Activated CD8-positive, alpha-beta memory T cell treated with anti-CD3 and anti-CD28 coated beads for 24 hours (primary cell): Measurements from ENCODE around the gene RPL15.

Source experiments
- DNase-seq: peaks from one replicate; pipeline ENCODE4 v3.0.0-alpha.2; 2020

The RPL15 gene

GRCh38 chr3:23934253-23934652 lies 17.3 kb downstream of the RPL15 start:
- DNase-seq: no peak

GRCh38 chr3:23937296-23937695 lies 20.4 kb downstream of the RPL15 start:
- DNase-seq: no peak

GRCh38 chr3:23938688-23939087 lies 21.8 kb downstream of the RPL15 start:
- DNase-seq: no peak

GRCh38 chr3:23940775-23941174 lies 23.8 kb downstream of the RPL15 start:
- no peak for DNase-seq

GRCh38 chr3:23941440-23941839 lies 24.5 kb downstream of the RPL15 start:
- DNase-seq: no peak

GRCh38 chr3:23942546-23942945 lies 25.6 kb downstream of the RPL15 start:
- no peak for DNase-seq

GRCh38 chr3:23944007-23944783 lies 27.3 kb downstream of the RPL15 start:
- DNase-seq: no peak

- DNase-seq: peak; percentile 84
Measured at GRCh38 chr3:23944861-23945662, 28.1 kb downstream of the RPL15 start, which contains the start of gene NR1D2. TSS of gene NR1D2 (plus strand) at chr3:23945286. CDS start at chr3:23945579, 293 bp downstream.

GRCh38 chr3:23945663-23945912 lies 28.7 kb downstream of the RPL15 start:
- no peak for DNase-seq

GRCh38 chr3:23945913-23946687 lies 29.2 kb downstream of the RPL15 start:
- DNase-seq: peak; percentile 99

- DNase-seq: no peak
Measured at GRCh38 chr3:23948761-23949160, 31.8 kb downstream of the RPL15 start.

- DNase-seq: no peak
Measured at GRCh38 chr3:23949784-23950183, 32.9 kb downstream of the RPL15 start.

GRCh38 chr3:23950293-23950692 lies 33.4 kb downstream of the RPL15 start:
- DNase-seq: no peak

- no peak for DNase-seq
Measured at GRCh38 chr3:23952646-23953045, 35.7 kb downstream of the RPL15 start.

- DNase-seq: no peak
Measured at GRCh38 chr3:23953523-23953922, 36.6 kb downstream of the RPL15 start.

GRCh38 chr3:23954144-23954543 lies 37.2 kb downstream of the RPL15 start:
- no peak for DNase-seq

- DNase-seq: no peak
Measured at GRCh38 chr3:23956701-23957100, 39.8 kb downstream of the RPL15 start.

- DNase-seq: no peak
Measured at GRCh38 chr3:23959135-23959900, 42.4 kb downstream of the RPL15 start.

GRCh38 chr3:23960649-23961048 lies 43.7 kb downstream of the RPL15 start:
- no peak for DNase-seq

- no peak for DNase-seq
Measured at GRCh38 chr3:23961066-23961465, 44.1 kb downstream of the RPL15 start.

- no peak for DNase-seq
Measured at GRCh38 chr3:23961913-23962312, 45.0 kb downstream of the RPL15 start.

- no peak for DNase-seq
Measured at GRCh38 chr3:23964537-23965235, 47.8 kb downstream of the RPL15 start.
